HepG2 (cell line): ENCODE measurements around the gene MRPL51. TPM values are rescaled to one million over a fixed set of nuclear protein-coding genes. Genes with fewer than 3 reads are reported as not detected.

Experiments used
- AKAP8 ChIP-seq: sonication (generic); formaldehyde crosslinking; IDR thresholded peaks from 2 replicates; pipeline ENCODE4 v1.5.1; 2020; ENCODE audit warnings: mild to moderate bottlenecking, missing genetic modification reagents
- ARNT2 ChIP-seq: sonication (generic); formaldehyde crosslinking; IDR thresholded peaks from 2 replicates; pipeline ENCODE4 v1.8.0; 2022; ENCODE audit warnings: mild to moderate bottlenecking, low read depth, missing genetic modification reagents, moderate library complexity
- GATAD2A ChIP-seq: IDR thresholded peaks from 2 replicates; pipeline ENCODE4 v1.6.1; 2016
- KDM6A ChIP-seq: IDR thresholded peaks from 2 replicates; pipeline ENCODE4 v1.6.1; 2016; ENCODE audit warnings: low read depth
- KMT2B ChIP-seq: IDR thresholded peaks from 2 replicates; pipeline ENCODE4 v1.6.1; 2016; ENCODE audit warnings: missing genetic modification reagents, missing compliant biosample characterization
- MAFG ChIP-seq: sonication (generic); formaldehyde crosslinking; IDR thresholded peaks from 2 replicates; pipeline ENCODE4 v1.5.1; 2020; ENCODE audit warnings: mild to moderate bottlenecking, missing genetic modification reagents
- MTF1 ChIP-seq: sonication (generic); formaldehyde crosslinking; IDR thresholded peaks from 2 replicates; pipeline ENCODE4 v1.5.0; 2020; ENCODE audit warnings: missing genetic modification reagents
- MZF1 ChIP-seq: sonication (generic); formaldehyde crosslinking; IDR thresholded peaks from 2 replicates; pipeline ENCODE4 v1.8.1; 2023; ENCODE audit warnings: mild to moderate bottlenecking, missing genetic modification reagents, borderline replicate concordance
- NKX3-1 ChIP-seq: sonication (generic); formaldehyde crosslinking; IDR thresholded peaks from 2 replicates; pipeline ENCODE4 v1.5.0; 2020; ENCODE audit warnings: missing genetic modification reagents
- POGZ ChIP-seq: sonication (generic); formaldehyde crosslinking; IDR thresholded peaks from 2 replicates; pipeline ENCODE4 v1.4.0; 2020; ENCODE audit warnings: mild to moderate bottlenecking, missing genetic modification reagents
- SUZ12 ChIP-seq: fragments of 150-350 bp; IDR thresholded peaks from 2 replicates; pipeline ENCODE4 v1.6.1; 2014; ENCODE audit warnings: low read depth, low read length
- ZBTB40 ChIP-seq, 2 experiments: fragments of 450-650 bp in 1 of 2; sonication (generic) in 1 of 2; formaldehyde crosslinking in 1 of 2; IDR thresholded peaks; 2 replicates each; pipeline versions ENCODE4 v1.6.1 to v1.8.0; 2016 to 2022; ENCODE audit warnings: antibody characterized with exemption in 1 of 2, mild to moderate bottlenecking in 1 of 2, missing genetic modification reagents in 1 of 2
- ZBTB49 ChIP-seq: sonication (generic); formaldehyde crosslinking; IDR thresholded peaks from 2 replicates; pipeline ENCODE4 v1.4.0; 2020; ENCODE audit warnings: missing genetic modification reagents, borderline replicate concordance
- ZNF10 ChIP-seq: sonication (generic); formaldehyde crosslinking; IDR thresholded peaks from 2 replicates; pipeline ENCODE4 v1.4.0; 2020; ENCODE audit warnings: mild to moderate bottlenecking, low read depth, missing genetic modification reagents, borderline replicate concordance
- ZNF329 ChIP-seq: sonication (generic); formaldehyde crosslinking; IDR thresholded peaks from 2 replicates; pipeline ENCODE4 v1.9.0; 2021; ENCODE audit warnings: low read depth, mild to moderate bottlenecking, missing genetic modification reagents
- ZNF564 ChIP-seq: sonication (generic); formaldehyde crosslinking; IDR thresholded peaks from 2 replicates; pipeline ENCODE4 v1.8.1; 2023; ENCODE audit warnings: mild to moderate bottlenecking, missing genetic modification reagents
- ZNF878 ChIP-seq: sonication (generic); formaldehyde crosslinking; IDR thresholded peaks from 2 replicates; pipeline ENCODE4 v1.8.1; 2023; ENCODE audit warnings: mild to moderate bottlenecking, missing genetic modification reagents, moderate library complexity
- ZNF883 ChIP-seq: sonication (generic); formaldehyde crosslinking; IDR thresholded peaks from 2 replicates; pipeline ENCODE4 v1.5.1; 2020; ENCODE audit warnings: mild to moderate bottlenecking, missing genetic modification reagents; ENCODE audit errors: not compliant biosample characterization
- polyA plus RNA-seq, 8 experiments: library from polyadenylated mRNA; depleted of rRNA in 3 of 8; stranded (reverse) in 7 of 8; unstranded in 1 of 8; fragments of >200 nt; fragmentation: Illumina TruSeq in 4 of 8; extraction: Trizol in 4 of 8; gene quantifications; 2 replicates each; pipeline versions ENCODE4 v1.2.1 to v1.2.3, GENCODE V29; 2011 to 2016; ENCODE audit warnings: low read depth in 4 of 8, missing spikeins in 1 of 8, mixed read lengths in 1 of 8; ENCODE audit not compliant: insufficient read depth in 1 of 8
- total RNA-seq, 5 experiments: library from RNA; depleted of rRNA; stranded (reverse); fragments of >200 nt; fragmentation: Illumina TruSeq; extraction: Trizol; gene quantifications; 2 replicates each; pipeline ENCODE4 v1.2.3, GENCODE V29; 2016; ENCODE audit warnings: low read depth in 1 of 5

Gene MRPL51
- total and polyA plus RNA-seq, 2 of the 13 experiments (the other 11 are each of a cell fraction or from before 2014, with no cell fraction given) = 64.8 to 278 TPM

- TF ChIP-seq ZBTB40 (IDR thresholded peaks at IDR 0.05) (peak; percentile 85), ZBTB40 (CRISPR knock-in tag; IDR thresholded peaks at IDR 0.05) (peak; percentile 41; the same call in 1 of the 2 replicates), KDM6A (no peak), ZNF878 (CRISPR knock-in tag) (peak; percentile 29; the same call in 1 of the 2 replicates), MZF1 (CRISPR knock-in tag) (no peak), ZNF10 (CRISPR knock-in tag) (no peak), KMT2B (CRISPR knock-in tag) (peak; percentile 80; the same call in 1 of the 2 replicates), GATAD2A (no peak), SUZ12 (no peak), MTF1 (CRISPR knock-in tag) (no peak), ZNF883 (CRISPR knock-in tag) (peak; percentile 33), ZNF564 (CRISPR knock-in tag) (no peak), AKAP8 (CRISPR knock-in tag) (no peak), ARNT2 (CRISPR knock-in tag) (no peak), POGZ (CRISPR knock-in tag) (peak; percentile 38; the same call in 1 of the 2 replicates), ZNF329 (CRISPR knock-in tag) (no peak), ZBTB49 (CRISPR knock-in tag) (no peak), MAFG (no peak), NKX3-1 (CRISPR knock-in tag) (no peak)
Observed at GRCh38 chr12:6492838-6493496, at the start of gene MRPL51 (continued).
